ENCODE data around the gene NEMP1.

The NEMP1 gene

DNA sequence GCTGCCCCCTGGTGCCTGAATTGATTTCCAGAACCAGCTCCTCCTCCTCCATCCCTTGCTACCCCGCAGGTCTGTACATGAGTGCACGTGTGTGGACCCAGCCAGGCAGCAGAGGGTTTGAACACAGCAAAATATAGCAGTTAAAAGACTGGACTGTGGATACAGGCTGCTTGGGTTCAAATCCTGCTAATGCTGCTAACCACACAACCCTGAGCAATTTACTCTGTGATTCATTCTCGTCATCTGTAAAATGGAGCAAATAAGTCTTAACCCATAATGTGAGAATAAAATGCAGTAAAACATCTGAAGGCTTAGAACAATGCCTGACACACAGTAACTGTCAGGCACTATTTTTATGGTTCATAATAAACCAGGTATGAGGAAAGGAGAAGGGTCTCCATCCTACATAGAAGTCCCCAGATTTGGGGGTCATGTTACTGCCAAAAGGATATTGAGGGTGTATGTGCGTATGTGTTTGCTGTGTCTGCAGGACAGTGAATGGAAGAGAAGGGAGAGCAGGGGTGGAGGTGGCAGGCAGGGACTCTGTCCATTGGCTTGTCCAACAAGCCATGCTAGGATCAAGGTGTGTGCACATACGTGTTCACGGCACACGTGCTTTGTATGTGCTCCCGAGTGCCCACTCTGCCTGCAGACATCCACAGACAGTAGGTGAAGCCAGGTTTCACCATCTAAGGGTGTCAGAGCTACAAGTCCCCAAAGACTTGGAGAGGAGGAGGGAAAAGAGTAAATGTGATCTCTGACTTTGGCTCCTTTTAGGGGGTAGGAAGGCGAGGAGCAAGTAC, 34.1 kb upstream of the NEMP1 start:
- Histone ChIP-seq H3K18ac (ENCODE audit: low read depth in 1 of 2, low read length in 2 of 2) (peak overlapping the region; percentile 11 to 37), H2BK15ac (ENCODE audit: low read depth, poor library complexity, severe bottlenecking) (no peak overlapping the region), H3K36me3 (ENCODE audit: control insufficient read depth in 1 of 2, insufficient read depth in 2 of 2, low read depth in 1 of 2, low read length in 2 of 2) (peaks cover 2 to 9% of the 10 kb centered on the region in 2 experiments), H2AFZ (ENCODE audit: low read depth, low read length) (no peak overlapping the region), H2BK5ac (ENCODE audit: low read depth, low read length, poor library complexity, severe bottlenecking) (no peak overlapping the region), H2AK5ac (ENCODE audit: low read length, severe bottlenecking) (no peak overlapping the region), H3K79me1 (replicated peaks; ENCODE audit: low read length, poor library complexity, severe bottlenecking) (peaks cover 5% of the 10 kb centered on the region), H3K27ac (ENCODE audit: low read length, poor library complexity, severe bottlenecking) (peak overlapping the region; percentile 93), H4K8ac (ENCODE audit: low read length) (no peak overlapping the region), H3K4me3 (ENCODE audit: insufficient read depth in 1 of 2, low read depth in 1 of 2, low read length in 2 of 2) (peak overlapping the region; percentile 32 to 98), H4K91ac (ENCODE audit: low read length) (peak overlapping the region; percentile 9), H3K27me3 (ENCODE audit: control insufficient read depth in 1 of 2, insufficient read depth in 1 of 2, low read length in 2 of 2) (no peaks in the 10 kb centered on the region), H2BK120ac (ENCODE audit: low read depth, low read length) (no peak overlapping the region), H2BK12ac (ENCODE audit: low read length in 2 of 2) (peak overlapping the region; percentile 43 to 90), H3K4ac (ENCODE audit: low read depth in 1 of 2, low read length in 2 of 2) (peak overlapping the region in 1 of 2 experiments; percentile 13), H3K14ac (ENCODE audit: low read length in 2 of 2) (no peak overlapping the region), H3K9me3 (ENCODE audit: control insufficient read depth, low read length) (no peaks in the 10 kb centered on the region), H3K9ac (ENCODE audit: low read length) (peak overlapping the region; percentile 97), H3K4me2 (ENCODE audit: low read length, poor library complexity, severe bottlenecking) (peak overlapping the region; percentile 93), H3K4me1 (ENCODE audit: control insufficient read depth, insufficient read depth, low read depth, low read length) (peaks cover 16% of the 10 kb centered on the region), H3K23ac (ENCODE audit: low read length in 2 of 2) (no peak overlapping the region)
- WGBS: 65% methylated on average over 7 of the region's 9 CpGs
- DNase-seq: no peak

DNA sequence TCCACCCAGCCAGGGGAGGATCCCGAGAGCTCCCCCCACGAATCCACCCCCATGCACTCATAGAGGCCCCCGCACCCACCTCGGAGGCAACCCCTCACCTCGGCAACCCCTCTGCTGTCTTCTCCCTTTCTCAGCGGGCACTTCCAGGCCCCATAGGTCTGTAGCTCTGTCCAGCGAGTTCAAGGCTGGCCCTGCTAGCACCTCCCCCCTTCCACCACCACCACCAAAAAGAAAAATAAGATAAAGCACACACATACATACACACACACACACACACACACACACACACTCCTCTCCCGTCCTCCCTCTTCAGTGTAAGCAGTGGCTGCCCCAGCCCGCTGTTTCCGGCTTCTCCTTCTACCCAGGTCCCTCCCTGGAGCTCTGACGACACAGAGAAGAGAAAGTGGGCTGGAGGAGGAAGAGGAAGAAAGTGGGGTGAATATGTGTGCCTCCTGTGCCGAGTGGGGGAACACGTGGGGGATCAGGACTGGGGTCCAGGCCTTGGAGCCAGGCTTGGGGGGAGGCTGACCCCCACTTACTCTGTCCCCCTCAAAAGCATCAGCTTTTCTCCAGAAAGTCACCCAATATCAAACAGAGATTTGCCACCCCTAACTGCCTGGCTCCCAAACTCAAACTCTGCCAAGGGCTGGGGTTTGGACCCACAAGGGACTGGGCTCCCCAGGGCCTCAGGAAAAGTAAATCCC, 32.6 kb upstream of the NEMP1 start, which contains the start of gene STAT6:
STAT6 (minus strand) TSS at position 332 of the 704 bp plus-strand sequence. CDS start 3,084 bp downstream, outside the sequence.
- peak within 1 kb of the TSS; percentile 96 to 97 for H2BK12ac ChIP-seq (ENCODE audit: low read length in 2 of 2)
- peak; percentile 96 for DNase-seq
- peak within 1 kb of the TSS; percentile 93 for H3K4me2 ChIP-seq (ENCODE audit: low read length, poor library complexity, severe bottlenecking)
- peak within 1 kb of the TSS; percentile 99 to 100 for H3K4ac ChIP-seq (ENCODE audit: low read depth in 1 of 2, low read length in 2 of 2)
- H3K9ac ChIP-seq (ENCODE audit: low read length): peak within 1 kb of the TSS; percentile 97
- H2BK5ac ChIP-seq (ENCODE audit: low read depth, low read length, poor library complexity, severe bottlenecking): peak within 1 kb of the TSS; percentile 84
- peak within 1 kb of the TSS; percentile 99 to 100 for H3K14ac ChIP-seq (ENCODE audit: low read length in 2 of 2)
- H2BK15ac ChIP-seq (ENCODE audit: low read depth, poor library complexity, severe bottlenecking): peak within 1 kb of the TSS; percentile 90
- H2AFZ ChIP-seq (ENCODE audit: low read depth, low read length): peak within 1 kb of the TSS; percentile 32
- under 1% methylated on average over 12 of the region's 13 CpGs for WGBS
- H3K9me3 ChIP-seq (ENCODE audit: control insufficient read depth, low read length): no peaks in the 10 kb centered on the region
- H3K79me1 ChIP-seq (replicated peaks; ENCODE audit: low read length, poor library complexity, severe bottlenecking): peaks cover 16% of the 10 kb centered on the region
- peak within 1 kb of the TSS; percentile 96 for H2AK5ac ChIP-seq (ENCODE audit: low read length, severe bottlenecking)
- peaks cover 14 to 24% of the 10 kb centered on the region in 2 experiments for H3K36me3 ChIP-seq (ENCODE audit: control insufficient read depth in 1 of 2, insufficient read depth in 2 of 2, low read depth in 1 of 2, low read length in 2 of 2)
- peak within 1 kb of the TSS; percentile 99 for H4K8ac ChIP-seq (ENCODE audit: low read length)
- peak within 1 kb of the TSS; percentile 83 to 94 for H3K23ac ChIP-seq (ENCODE audit: low read length in 2 of 2)
- peak within 1 kb of the TSS; percentile 93 for H3K27ac ChIP-seq (ENCODE audit: low read length, poor library complexity, severe bottlenecking)
- H3K18ac ChIP-seq (ENCODE audit: low read depth in 1 of 2, low read length in 2 of 2): peak within 1 kb of the TSS; percentile 98 to 99
- no peaks in the 10 kb centered on the region for H3K27me3 ChIP-seq (ENCODE audit: control insufficient read depth in 1 of 2, insufficient read depth in 1 of 2, low read length in 2 of 2)
- H4K91ac ChIP-seq (ENCODE audit: low read length): peak within 1 kb of the TSS; percentile 100
- H3K4me1 ChIP-seq (ENCODE audit: control insufficient read depth, insufficient read depth, low read depth, low read length): peaks cover 19% of the 10 kb centered on the region
- peak within 1 kb of the TSS; percentile 99 for H2BK120ac ChIP-seq (ENCODE audit: low read depth, low read length)
- H3K4me3 ChIP-seq (ENCODE audit: insufficient read depth in 1 of 2, low read depth in 1 of 2, low read length in 2 of 2): peak within 1 kb of the TSS; percentile 72 to 98

DNA sequence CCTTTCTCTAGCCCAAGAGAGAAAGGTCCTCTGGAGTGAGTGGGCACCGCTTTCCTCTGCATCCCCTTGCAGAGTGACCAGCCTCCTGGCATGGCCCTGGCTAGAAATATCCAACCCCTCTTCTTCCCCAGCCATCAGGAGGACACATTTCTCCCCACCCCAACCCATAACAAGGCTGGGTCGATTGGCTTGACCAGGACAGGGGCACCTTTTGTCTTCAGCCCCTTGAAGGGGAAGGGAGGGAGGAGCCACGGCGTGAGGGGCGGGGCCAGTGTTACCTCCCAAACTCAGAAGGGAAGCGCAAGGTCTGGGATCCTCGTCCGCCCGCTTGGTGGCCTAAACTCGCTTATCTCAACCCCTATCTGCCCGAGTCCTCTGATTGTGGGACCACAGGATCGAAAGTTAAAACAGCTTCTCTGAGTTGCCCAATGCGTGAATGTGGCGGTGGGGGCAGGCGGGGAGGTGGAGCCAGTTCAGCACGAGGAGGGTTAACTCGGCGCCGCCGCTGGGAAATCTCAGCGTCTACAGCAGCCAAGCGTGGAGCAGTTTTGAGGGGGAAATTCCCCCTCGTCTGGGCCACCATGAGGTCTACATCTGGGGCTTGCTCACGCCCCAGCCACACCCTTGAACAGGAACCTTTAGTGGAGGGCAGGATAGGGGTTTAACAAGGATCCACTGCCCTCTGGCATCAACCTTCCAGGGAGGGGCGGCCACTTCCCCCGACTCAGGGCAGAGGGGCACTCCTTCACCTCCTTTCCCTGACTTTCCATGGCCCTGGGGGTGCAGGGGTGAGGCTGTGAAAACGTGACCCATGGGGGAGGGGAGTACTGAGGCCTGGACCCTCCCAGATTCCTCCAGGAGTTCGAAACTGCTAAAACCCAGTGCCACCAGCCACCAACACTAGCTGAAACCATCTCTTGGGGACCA, 31.8 kb upstream of the NEMP1 start:
- WGBS: 7% methylated on average over 21 of the region's 28 CpGs
- Histone ChIP-seq H2BK120ac (ENCODE audit: low read depth, low read length) (peak overlapping the region; percentile 99), H2AK5ac (ENCODE audit: low read length, severe bottlenecking) (peak overlapping the region; percentile 80), H2BK12ac (ENCODE audit: low read length in 2 of 2) (peak overlapping the region; percentile 96 to 97), H3K4me1 (ENCODE audit: control insufficient read depth, insufficient read depth, low read depth, low read length) (peaks cover 19% of the 10 kb centered on the region), H3K14ac (ENCODE audit: low read length in 2 of 2) (peak overlapping the region; percentile 76 to 100), H2BK15ac (ENCODE audit: low read depth, poor library complexity, severe bottlenecking) (peak overlapping the region; percentile 90), H3K23ac (ENCODE audit: low read length in 2 of 2) (peak overlapping the region; percentile 83 to 94), H4K91ac (ENCODE audit: low read length) (peak overlapping the region; percentile 100), H3K79me1 (replicated peaks; ENCODE audit: low read length, poor library complexity, severe bottlenecking) (peaks cover 17% of the 10 kb centered on the region), H3K4me3 (ENCODE audit: insufficient read depth in 1 of 2, low read depth in 1 of 2, low read length in 2 of 2) (peak overlapping the region; percentile 72 to 98), H3K9ac (ENCODE audit: low read length) (peak overlapping the region; percentile 97), H3K4ac (ENCODE audit: low read depth in 1 of 2, low read length in 2 of 2) (peak overlapping the region; percentile 99 to 100), H4K8ac (ENCODE audit: low read length) (peak overlapping the region; percentile 99), H2BK5ac (ENCODE audit: low read depth, low read length, poor library complexity, severe bottlenecking) (no peak overlapping the region), H3K36me3 (ENCODE audit: control insufficient read depth in 1 of 2, insufficient read depth in 2 of 2, low read depth in 1 of 2, low read length in 2 of 2) (peaks cover 22 to 32% of the 10 kb centered on the region in 2 experiments), H3K9me3 (ENCODE audit: control insufficient read depth, low read length) (no peaks in the 10 kb centered on the region), H3K4me2 (ENCODE audit: low read length, poor library complexity, severe bottlenecking) (peak overlapping the region; percentile 93), H3K27me3 (ENCODE audit: control insufficient read depth in 1 of 2, insufficient read depth in 1 of 2, low read length in 2 of 2) (no peaks in the 10 kb centered on the region), H3K27ac (ENCODE audit: low read length, poor library complexity, severe bottlenecking) (peak overlapping the region; percentile 93), H3K18ac (ENCODE audit: low read depth in 1 of 2, low read length in 2 of 2) (peak overlapping the region; percentile 98 to 99), H2AFZ (ENCODE audit: low read depth, low read length) (no peak overlapping the region)
- DNase-seq: peak; percentile 86

All from mesenchymal stem cell (in vitro differentiated cells and primary cell).